Measurements from ENCODE around the gene TNRC6C. TPM values are rescaled to one million over a fixed set of nuclear protein-coding genes. Genes with fewer than 3 reads are reported as not detected.

The TNRC6C gene
- total and polyA plus RNA-seq, 2 experiments from 2014 or later = 10.1 to 16.6 TPM

DNA sequence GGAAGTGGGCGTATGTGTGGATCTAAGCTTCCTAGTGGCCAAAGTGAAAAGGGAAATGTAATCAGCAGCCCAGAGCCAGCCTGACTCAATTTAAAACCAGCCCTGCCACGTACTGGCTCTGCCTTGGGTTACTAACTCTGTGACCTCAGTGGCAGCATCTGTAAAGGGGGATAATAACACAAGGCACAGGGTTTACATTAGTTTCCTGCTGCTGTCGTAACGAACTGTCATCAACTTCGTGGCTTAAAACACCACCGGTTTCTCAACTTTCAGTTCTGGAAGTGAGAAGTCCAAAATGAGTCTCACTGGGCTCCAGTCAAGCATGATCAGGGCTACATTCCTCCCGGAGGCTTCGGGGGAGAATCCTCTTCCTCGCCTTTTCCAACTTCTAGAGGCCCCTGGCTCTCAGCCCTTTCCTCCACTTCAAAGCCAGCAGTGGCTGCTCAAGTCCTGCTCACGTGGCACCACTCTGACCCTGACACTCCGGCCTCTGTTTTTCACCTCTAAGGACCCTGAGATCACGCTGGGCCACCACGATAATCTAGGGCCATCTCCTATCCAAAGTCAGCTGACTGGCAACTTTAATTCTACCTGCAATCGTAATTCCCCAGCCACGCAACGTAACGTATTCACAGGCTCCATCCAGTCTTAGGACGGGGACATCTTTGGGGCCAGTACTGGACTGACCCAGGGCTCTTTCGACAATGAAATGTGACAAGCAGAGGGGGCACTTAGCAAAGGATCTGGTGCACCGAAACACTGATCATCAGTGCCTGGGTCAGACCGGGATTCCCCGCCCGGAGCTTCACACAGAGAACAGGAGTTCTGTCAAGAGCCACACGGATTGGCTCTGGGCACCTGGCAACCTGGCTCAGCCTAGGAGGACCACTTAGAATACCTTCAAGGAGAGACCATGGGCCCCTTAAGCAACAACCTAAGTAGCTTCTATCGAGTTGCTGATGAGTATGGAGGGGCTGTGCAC, 155.6 kb downstream of the TNRC6C start:
- Histone ChIP-seq H3K27me3 (ENCODE audit: insufficient read depth) (no peaks in the 10 kb centered on the region), H3K4me2 (no peak overlapping the region), H3K79me2 (replicated peaks; ENCODE audit: insufficient read depth) (no peaks in the 10 kb centered on the region), H3K4me1 (ENCODE audit: insufficient read depth) (no peaks in the 10 kb centered on the region), H3K27ac (ENCODE audit: low read depth) (no peak overlapping the region), H3K36me3 (ENCODE audit: insufficient read depth) (no peaks in the 10 kb centered on the region), H3K9me2 (ENCODE audit: insufficient read depth) (no peaks in the 10 kb centered on the region), H3K4me3 (no peak overlapping the region), H4K20me1 (replicated peaks; ENCODE audit: insufficient read depth) (no peaks in the 10 kb centered on the region), H2AFZ (no peak overlapping the region), H3F3A (replicated peaks; ENCODE audit: low read depth) (0 out of 2 replicates have a peak, but pooled peaks cover 3% of the 10 kb centered on the region)
- TF ChIP-seq EZH2phosphoT487 (IDR thresholded peaks at IDR 0.05; ENCODE audit: unreplicated experiment) (no peak), STAT1 (IDR thresholded peaks at IDR 0.05; ENCODE audit: unreplicated experiment) (no peak), CREB1 (CRISPR knock-in tag; IDR thresholded peaks at IDR 0.05; ENCODE audit: low read depth) (no peak), ZNF114 (CRISPR knock-in tag; IDR thresholded peaks at IDR 0.05) (no peak), NANOG (IDR thresholded peaks at IDR 0.05; ENCODE audit: borderline replicate concordance) (no peak), EZH2 (IDR thresholded peaks at IDR 0.05; ENCODE audit: low read depth, unreplicated experiment) (no peak), ZNF331 (CRISPR knock-in tag; IDR thresholded peaks at IDR 0.05; ENCODE audit: low read depth) (no peak), POLR2AphosphoS5 (IDR thresholded peaks at IDR 0.05; ENCODE audit: low read depth) (no peak)
- TF ChIP-seq, protein P1, sequence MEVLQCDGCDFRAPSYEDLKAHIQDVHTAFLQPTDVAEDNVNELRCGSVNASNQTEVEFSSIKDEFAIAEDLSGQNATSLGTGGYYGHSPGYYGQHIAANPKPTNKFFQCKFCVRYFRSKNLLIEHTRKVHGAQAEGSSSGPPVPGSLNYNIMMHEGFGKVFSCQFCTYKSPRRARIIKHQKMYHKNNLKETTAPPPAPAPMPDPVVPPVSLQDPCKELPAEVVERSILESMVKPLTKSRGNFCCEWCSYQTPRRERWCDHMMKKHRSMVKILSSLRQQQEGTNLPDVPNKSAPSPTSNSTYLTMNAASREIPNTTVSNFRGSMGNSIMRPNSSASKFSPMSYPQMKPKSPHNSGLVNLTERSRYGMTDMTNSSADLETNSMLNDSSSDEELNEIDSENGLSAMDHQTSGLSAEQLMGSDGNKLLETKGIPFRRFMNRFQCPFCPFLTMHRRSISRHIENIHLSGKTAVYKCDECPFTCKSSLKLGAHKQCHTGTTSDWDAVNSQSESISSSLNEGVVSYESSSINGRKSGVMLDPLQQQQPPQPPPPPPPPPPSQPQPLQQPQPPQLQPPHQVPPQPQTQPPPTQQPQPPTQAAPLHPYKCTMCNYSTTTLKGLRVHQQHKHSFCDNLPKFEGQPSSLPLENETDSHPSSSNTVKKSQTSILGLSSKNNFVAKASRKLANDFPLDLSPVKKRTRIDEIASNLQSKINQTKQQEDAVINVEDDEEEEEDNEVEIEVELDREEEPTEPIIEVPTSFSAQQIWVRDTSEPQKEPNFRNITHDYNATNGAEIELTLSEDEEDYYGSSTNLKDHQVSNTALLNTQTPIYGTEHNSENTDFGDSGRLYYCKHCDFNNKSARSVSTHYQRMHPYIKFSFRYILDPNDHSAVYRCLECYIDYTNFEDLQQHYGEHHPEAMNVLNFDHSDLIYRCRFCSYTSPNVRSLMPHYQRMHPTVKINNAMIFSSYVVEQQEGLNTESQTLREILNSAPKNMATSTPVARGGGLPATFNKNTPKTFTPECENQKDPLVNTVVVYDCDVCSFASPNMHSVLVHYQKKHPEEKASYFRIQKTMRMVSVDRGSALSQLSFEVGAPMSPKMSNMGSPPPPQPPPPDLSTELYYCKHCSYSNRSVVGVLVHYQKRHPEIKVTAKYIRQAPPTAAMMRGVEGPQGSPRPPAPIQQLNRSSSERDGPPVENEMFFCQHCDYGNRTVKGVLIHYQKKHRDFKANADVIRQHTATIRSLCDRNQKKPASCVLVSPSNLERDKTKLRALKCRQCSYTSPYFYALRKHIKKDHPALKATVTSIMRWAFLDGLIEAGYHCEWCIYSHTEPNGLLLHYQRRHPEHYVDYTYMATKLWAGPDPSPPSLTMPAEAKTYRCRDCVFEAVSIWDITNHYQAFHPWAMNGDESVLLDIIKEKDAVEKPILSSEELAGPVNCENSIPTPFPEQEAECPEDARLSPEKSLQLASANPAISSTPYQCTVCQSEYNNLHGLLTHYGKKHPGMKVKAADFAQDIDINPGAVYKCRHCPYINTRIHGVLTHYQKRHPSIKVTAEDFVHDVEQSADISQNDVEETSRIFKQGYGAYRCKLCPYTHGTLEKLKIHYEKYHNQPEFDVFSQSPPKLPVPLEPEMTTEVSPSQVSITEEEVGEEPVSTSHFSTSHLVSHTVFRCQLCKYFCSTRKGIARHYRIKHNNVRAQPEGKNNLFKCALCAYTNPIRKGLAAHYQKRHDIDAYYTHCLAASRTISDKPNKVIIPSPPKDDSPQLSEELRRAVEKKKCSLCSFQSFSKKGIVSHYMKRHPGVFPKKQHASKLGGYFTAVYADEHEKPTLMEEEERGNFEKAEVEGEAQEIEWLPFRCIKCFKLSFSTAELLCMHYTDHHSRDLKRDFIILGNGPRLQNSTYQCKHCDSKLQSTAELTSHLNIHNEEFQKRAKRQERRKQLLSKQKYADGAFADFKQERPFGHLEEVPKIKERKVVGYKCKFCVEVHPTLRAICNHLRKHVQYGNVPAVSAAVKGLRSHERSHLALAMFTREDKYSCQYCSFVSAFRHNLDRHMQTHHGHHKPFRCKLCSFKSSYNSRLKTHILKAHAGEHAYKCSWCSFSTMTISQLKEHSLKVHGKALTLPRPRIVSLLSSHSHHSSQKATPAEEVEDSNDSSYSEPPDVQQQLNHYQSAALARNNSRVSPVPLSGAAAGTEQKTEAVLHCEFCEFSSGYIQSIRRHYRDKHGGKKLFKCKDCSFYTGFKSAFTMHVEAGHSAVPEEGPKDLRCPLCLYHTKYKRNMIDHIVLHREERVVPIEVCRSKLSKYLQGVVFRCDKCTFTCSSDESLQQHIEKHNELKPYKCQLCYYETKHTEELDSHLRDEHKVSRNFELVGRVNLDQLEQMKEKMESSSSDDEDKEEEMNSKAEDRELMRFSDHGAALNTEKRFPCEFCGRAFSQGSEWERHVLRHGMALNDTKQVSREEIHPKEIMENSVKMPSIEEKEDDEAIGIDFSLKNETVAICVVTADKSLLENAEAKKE (CRISPR knock-in tag; IDR thresholded peaks at IDR 0.05) = no peak
- TF ChIP-seq, protein P2, sequence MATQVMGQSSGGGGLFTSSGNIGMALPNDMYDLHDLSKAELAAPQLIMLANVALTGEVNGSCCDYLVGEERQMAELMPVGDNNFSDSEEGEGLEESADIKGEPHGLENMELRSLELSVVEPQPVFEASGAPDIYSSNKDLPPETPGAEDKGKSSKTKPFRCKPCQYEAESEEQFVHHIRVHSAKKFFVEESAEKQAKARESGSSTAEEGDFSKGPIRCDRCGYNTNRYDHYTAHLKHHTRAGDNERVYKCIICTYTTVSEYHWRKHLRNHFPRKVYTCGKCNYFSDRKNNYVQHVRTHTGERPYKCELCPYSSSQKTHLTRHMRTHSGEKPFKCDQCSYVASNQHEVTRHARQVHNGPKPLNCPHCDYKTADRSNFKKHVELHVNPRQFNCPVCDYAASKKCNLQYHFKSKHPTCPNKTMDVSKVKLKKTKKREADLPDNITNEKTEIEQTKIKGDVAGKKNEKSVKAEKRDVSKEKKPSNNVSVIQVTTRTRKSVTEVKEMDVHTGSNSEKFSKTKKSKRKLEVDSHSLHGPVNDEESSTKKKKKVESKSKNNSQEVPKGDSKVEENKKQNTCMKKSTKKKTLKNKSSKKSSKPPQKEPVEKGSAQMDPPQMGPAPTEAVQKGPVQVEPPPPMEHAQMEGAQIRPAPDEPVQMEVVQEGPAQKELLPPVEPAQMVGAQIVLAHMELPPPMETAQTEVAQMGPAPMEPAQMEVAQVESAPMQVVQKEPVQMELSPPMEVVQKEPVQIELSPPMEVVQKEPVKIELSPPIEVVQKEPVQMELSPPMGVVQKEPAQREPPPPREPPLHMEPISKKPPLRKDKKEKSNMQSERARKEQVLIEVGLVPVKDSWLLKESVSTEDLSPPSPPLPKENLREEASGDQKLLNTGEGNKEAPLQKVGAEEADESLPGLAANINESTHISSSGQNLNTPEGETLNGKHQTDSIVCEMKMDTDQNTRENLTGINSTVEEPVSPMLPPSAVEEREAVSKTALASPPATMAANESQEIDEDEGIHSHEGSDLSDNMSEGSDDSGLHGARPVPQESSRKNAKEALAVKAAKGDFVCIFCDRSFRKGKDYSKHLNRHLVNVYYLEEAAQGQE (IDR thresholded peaks at IDR 0.05; ENCODE audit: unreplicated experiment) = no peak
- TF ChIP-seq, protein P3, sequence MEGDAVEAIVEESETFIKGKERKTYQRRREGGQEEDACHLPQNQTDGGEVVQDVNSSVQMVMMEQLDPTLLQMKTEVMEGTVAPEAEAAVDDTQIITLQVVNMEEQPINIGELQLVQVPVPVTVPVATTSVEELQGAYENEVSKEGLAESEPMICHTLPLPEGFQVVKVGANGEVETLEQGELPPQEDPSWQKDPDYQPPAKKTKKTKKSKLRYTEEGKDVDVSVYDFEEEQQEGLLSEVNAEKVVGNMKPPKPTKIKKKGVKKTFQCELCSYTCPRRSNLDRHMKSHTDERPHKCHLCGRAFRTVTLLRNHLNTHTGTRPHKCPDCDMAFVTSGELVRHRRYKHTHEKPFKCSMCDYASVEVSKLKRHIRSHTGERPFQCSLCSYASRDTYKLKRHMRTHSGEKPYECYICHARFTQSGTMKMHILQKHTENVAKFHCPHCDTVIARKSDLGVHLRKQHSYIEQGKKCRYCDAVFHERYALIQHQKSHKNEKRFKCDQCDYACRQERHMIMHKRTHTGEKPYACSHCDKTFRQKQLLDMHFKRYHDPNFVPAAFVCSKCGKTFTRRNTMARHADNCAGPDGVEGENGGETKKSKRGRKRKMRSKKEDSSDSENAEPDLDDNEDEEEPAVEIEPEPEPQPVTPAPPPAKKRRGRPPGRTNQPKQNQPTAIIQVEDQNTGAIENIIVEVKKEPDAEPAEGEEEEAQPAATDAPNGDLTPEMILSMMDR (conservative IDR thresholded peaks at IDR 0.05; ENCODE audit: low read depth in 2 of 2) = no peak
- no peak for ATAC-seq
- no peak for DNase-seq (ENCODE audit: low spot score)
- H3K27me3 Mint-ChIP-seq (ENCODE audit: insufficient read depth, low read depth, poor library complexity) = peaks cover 19% of the 10 kb centered on the region
- peaks cover 2% of the 10 kb centered on the region for H3K4me1 Mint-ChIP-seq
- H3K27ac Mint-ChIP-seq = no peak overlapping the region
- no peak overlapping the region for H3K4me3 Mint-ChIP-seq
- no peaks in the 10 kb centered on the region for H3K9me3 Mint-ChIP-seq
- H3K36me3 Mint-ChIP-seq (ENCODE audit: low read depth) = peaks cover 21% of the 10 kb centered on the region

Data from GM23338 (cell line).